HepG2 (cell line): ENCODE results near the gene JMJD6. TPM values are rescaled to one million over a fixed set of nuclear protein-coding genes. Genes with fewer than 3 reads are reported as not detected.

Source experiments
- DMTF1 ChIP-seq: sonication (generic); formaldehyde crosslinking; IDR thresholded peaks from 2 replicates; pipeline ENCODE4 v1.4.0; 2020; ENCODE audit warnings: mild to moderate bottlenecking, missing genetic modification reagents
- ERF ChIP-seq: IDR thresholded peaks from 2 replicates; pipeline ENCODE4 v1.6.1; 2018; ENCODE audit warnings: missing biosample characterization, missing genetic modification reagents
- HNF1A ChIP-seq, 2 experiments: sonication (generic) in 1 of 2; formaldehyde crosslinking in 1 of 2; IDR thresholded peaks; 2 replicates each; pipeline versions ENCODE4 v1.4.0 to v1.6.1; 2016 to 2020; ENCODE audit warnings: borderline replicate concordance in 1 of 2, low read depth in 1 of 2, mild to moderate bottlenecking in 1 of 2, missing genetic modification reagents in 1 of 2
- NFAT5 ChIP-seq: sonication (generic); formaldehyde crosslinking; IDR thresholded peaks from 2 replicates; pipeline ENCODE4 v1.4.0; 2020; ENCODE audit warnings: missing genetic modification reagents
- RAD21 ChIP-seq: fragments of 450-650 bp; formaldehyde crosslinking; IDR thresholded peaks from 2 replicates; pipeline ENCODE4 v1.5.0; 2020; ENCODE audit warnings: mild to moderate bottlenecking
- STAG1 ChIP-seq: sonication (generic); formaldehyde crosslinking; IDR thresholded peaks from 2 replicates; pipeline ENCODE4 v1.4.0; 2020; ENCODE audit warnings: missing genetic modification reagents
- TAF15 ChIP-seq: fragments of 200-400 bp; formaldehyde crosslinking; IDR thresholded peaks from one replicate; pipeline ENCODE4 v1.6.1; 2018; ENCODE audit warnings: mild to moderate bottlenecking, low read depth, low read length; ENCODE audit not compliant: poor library complexity, severe bottlenecking
- TCF7L2 ChIP-seq: IDR thresholded peaks from 2 replicates; pipeline ENCODE4 v1.6.1; 2011; ENCODE audit warnings: mild to moderate bottlenecking, low read depth, low read length, moderate library complexity
- ZMYM3 ChIP-seq: sonication (generic); formaldehyde crosslinking; IDR thresholded peaks from 2 replicates; pipeline ENCODE4 v1.5.1; 2020; ENCODE audit warnings: mild to moderate bottlenecking, missing genetic modification reagents
- ZNF10 ChIP-seq: sonication (generic); formaldehyde crosslinking; IDR thresholded peaks from 2 replicates; pipeline ENCODE4 v1.4.0; 2020; ENCODE audit warnings: mild to moderate bottlenecking, low read depth, missing genetic modification reagents, borderline replicate concordance
- ZNF567 ChIP-seq: sonication (generic); formaldehyde crosslinking; IDR thresholded peaks from 2 replicates; pipeline ENCODE4 v1.8.1; 2023; ENCODE audit warnings: mild to moderate bottlenecking, missing genetic modification reagents, borderline replicate concordance
- ZNF773 ChIP-seq: sonication (generic); formaldehyde crosslinking; IDR thresholded peaks from 2 replicates; pipeline ENCODE4 v1.4.0; 2020; ENCODE audit warnings: missing genetic modification reagents, borderline replicate concordance
- ZXDC ChIP-seq: sonication (generic); formaldehyde crosslinking; IDR thresholded peaks from 2 replicates; pipeline ENCODE4 v1.5.0; 2020; ENCODE audit warnings: mild to moderate bottlenecking, missing genetic modification reagents
- polyA plus RNA-seq, 8 experiments: library from polyadenylated mRNA; depleted of rRNA in 3 of 8; stranded (reverse) in 7 of 8; unstranded in 1 of 8; fragments of >200 nt; fragmentation: Illumina TruSeq in 4 of 8; extraction: Trizol in 4 of 8; gene quantifications; 2 replicates each; pipeline versions ENCODE4 v1.2.1 to v1.2.3, GENCODE V29; 2011 to 2016; ENCODE audit warnings: low read depth in 4 of 8, missing spikeins in 1 of 8, mixed read lengths in 1 of 8; ENCODE audit not compliant: insufficient read depth in 1 of 8
- total RNA-seq, 5 experiments: library from RNA; depleted of rRNA; stranded (reverse); fragments of >200 nt; fragmentation: Illumina TruSeq; extraction: Trizol; gene quantifications; 2 replicates each; pipeline ENCODE4 v1.2.3, GENCODE V29; 2016; ENCODE audit warnings: low read depth in 1 of 5

Gene JMJD6
- total and polyA plus RNA-seq, 2 of the 13 experiments (the other 11 are each of a cell fraction or from before 2014, with no cell fraction given): 33.6 to 41.0 TPM

GRCh38 chr17:76714822-76715495 is 11.4 kb downstream of the JMJD6 start (continued):
- no peak for TF ChIP-seq TAF15
- TF ChIP-seq DMTF1 (CRISPR knock-in tag): no peak
- no peak for TF ChIP-seq ZNF10 (CRISPR knock-in tag)
- TF ChIP-seq ZMYM3 (CRISPR knock-in tag): no peak
- TF ChIP-seq ZXDC (CRISPR knock-in tag): no peak
- no peak for TF ChIP-seq ZNF773 (CRISPR knock-in tag)
- no peak for TF ChIP-seq HNF1A (IDR thresholded peaks at IDR 0.05; ENCODE audit: low read depth)
- TF ChIP-seq HNF1A (CRISPR knock-in tag; IDR thresholded peaks at IDR 0.05; ENCODE audit: borderline replicate concordance): no peak
- TF ChIP-seq ZNF567 (CRISPR knock-in tag): no peak
- TF ChIP-seq RAD21 (CRISPR knock-in tag): peak; percentile 59; the same call in 1 of the 2 replicates
- no peak for TF ChIP-seq NFAT5
- no peak for TF ChIP-seq TCF7L2
- peak; percentile 77 for TF ChIP-seq STAG1
- TF ChIP-seq ERF (CRISPR knock-in tag): peak; percentile 19; the same call in 1 of the 2 replicates
